K562 (cell line): ENCODE measurements around the gene GDF11. TPM values are rescaled to one million over a fixed set of nuclear protein-coding genes. Genes with fewer than 3 reads are reported as not detected.

ENCODE experiments used
- ASH1L ChIP-seq: fragments of 450-650 bp; IDR thresholded peaks from 2 replicates; pipeline ENCODE4 v1.6.1; 2018; ENCODE audit warnings: borderline replicate concordance, mild to moderate bottlenecking, low read depth; ENCODE audit not compliant: partially characterized antibody
- CBX8 ChIP-seq: fragments of 200-600 bp; sonication (generic); IDR thresholded peaks from 2 replicates; pipeline ENCODE4 v1.6.1; 2012; ENCODE audit warnings: borderline replicate concordance, mixed run types, low read depth, mild to moderate bottlenecking, moderate library complexity, mixed read lengths, low read length, control low read depth, inconsistent platforms; ENCODE audit not compliant: poor library complexity, severe bottlenecking; ENCODE audit errors: extremely low read depth
- CREB3 ChIP-seq: fragments of 450-650 bp; conservative IDR thresholded peaks from 2 replicates; pipeline ENCODE4 v1.6.1; 2016; ENCODE audit warnings: missing genetic modification characterization, low read depth, mild to moderate bottlenecking, missing compliant biosample characterization, moderate library complexity
- EHMT2 ChIP-seq: fragments of 450-650 bp; IDR thresholded peaks from 2 replicates; pipeline ENCODE4 v1.6.1; 2018; ENCODE audit warnings: antibody characterized with exemption
- NCOA2 ChIP-seq, 2 experiments: fragments of 450-650 bp; IDR thresholded peaks; 2 replicates each; pipeline ENCODE4 v1.6.1; 2018; ENCODE audit warnings: mild to moderate bottlenecking in 2 of 2, moderate library complexity in 1 of 2; ENCODE audit not compliant: partially characterized antibody in 2 of 2
- SRSF9 ChIP-seq: fragments of 200-400 bp; formaldehyde crosslinking; IDR thresholded peaks from 2 replicates; pipeline ENCODE4 v1.6.1; 2017; ENCODE audit warnings: low read depth, low read length, borderline replicate concordance
- THAP7 ChIP-seq: fragments of 250-450 bp; sonication (Bioruptor Pico); IDR thresholded peaks from 2 replicates; pipeline ENCODE4 v1.5.0; 2021
- TSHZ1 ChIP-seq: fragments of 250-450 bp; sonication (Bioruptor Pico); IDR thresholded peaks from 2 replicates; pipeline ENCODE4 v1.4.0; 2020; ENCODE audit warnings: mild to moderate bottlenecking, moderate library complexity
- ZC3H4 ChIP-seq: sonication (generic); formaldehyde crosslinking; IDR thresholded peaks from 2 replicates; pipeline ENCODE4 v1.9.0; 2021; ENCODE audit warnings: missing genetic modification reagents, borderline replicate concordance
- ZHX1 ChIP-seq: fragments of 150-350 bp; conservative IDR thresholded peaks from 2 replicates; pipeline ENCODE4 v1.6.1; 2014; ENCODE audit warnings: low read length
- ZNF253 ChIP-seq: fragments of 250-450 bp; sonication (Bioruptor Pico); conservative IDR thresholded peaks from 2 replicates; pipeline ENCODE4 v1.6.1; 2021; ENCODE audit warnings: mild to moderate bottlenecking
- ZNF3 ChIP-seq: fragments of 250-450 bp; sonication (Bioruptor Pico); IDR thresholded peaks from 2 replicates; pipeline ENCODE4 v1.5.0; 2021; ENCODE audit warnings: mild to moderate bottlenecking, moderate library complexity
- ZNF449 ChIP-seq: fragments of 250-450 bp; sonication (Bioruptor Pico); IDR thresholded peaks from 2 replicates; pipeline ENCODE4 v1.8.0; 2022; ENCODE audit warnings: moderate library complexity, mild to moderate bottlenecking, inconsistent platforms
- ZNF584 ChIP-seq: fragments of 200-800 bp; sonication (Bioruptor generic); IDR thresholded peaks from 2 replicates; pipeline ENCODE4 v1.6.1; 2016; ENCODE audit warnings: low read depth, mild to moderate bottlenecking, missing genetic modification characterization, missing compliant biosample characterization
- polyA plus RNA-seq, 8 experiments: library from polyadenylated mRNA; depleted of rRNA in 4 of 8; stranded (reverse) in 5 of 8; unstranded in 3 of 8; fragments of >200 nt; fragmentation: Nextera tagmentation in 2 of 8; fragmentation: Illumina TruSeq in 1 of 8; extraction: Ambion mirVana in 2 of 8; extraction: Trizol in 1 of 8; gene quantifications; 2 replicates each; pipeline versions ENCODE4 v1.2.1 to v1.2.3, GENCODE V29; 2011 to 2014; ENCODE audit warnings: inconsistent platforms in 1 of 8, missing spikeins in 1 of 8
- total RNA-seq, 7 experiments: library from RNA; depleted of rRNA in 6 of 7; stranded (reverse); fragments of >200 nt in 6 of 7; fragmentation: Illumina TruSeq in 2 of 7; extraction: Trizol in 2 of 7; gene quantifications; 2 replicates each; pipeline versions ENCODE4 v1.2.1 to v1.2.3, GENCODE V29; 2011 to 2021; ENCODE audit warnings: low replicate concordance in 1 of 7

Gene GDF11
- total and polyA plus RNA-seq, 9 of the 15 experiments (the other 6 are each of a cell fraction or from before 2014, with no cell fraction given) = 1.4 to 15.7 (median 4.8) TPM

- TF ChIP-seq ZHX1 (no peak), ZC3H4 (CRISPR knock-in tag) (no peak), SRSF9 (no peak), NCOA2 (IDR thresholded peaks at IDR 0.05; ENCODE audit: partially characterized antibody in 2 of 2) (no peak), ZNF3 (CRISPR knock-in tag) (no peak), CREB3 (0 out of 2 replicates have a peak, but pooled peaks have one; percentile 41), THAP7 (CRISPR knock-in tag) (no peak), ZNF253 (CRISPR knock-in tag) (no peak), EHMT2 (no peak), ZNF584 (peak; percentile 73; the same call in 1 of the 2 replicates), TSHZ1 (CRISPR knock-in tag) (0 out of 2 replicates have a peak, but pooled peaks have one; percentile 9), ZNF449 (CRISPR knock-in tag) (no peak), ASH1L (no peak), CBX8 (no peak)
These were observed 13.7 kb upstream of the GDF11 start, which contains the start of gene CD63 (continued) for GRCh38 chr12:55728939-55729818.
